Panc1 (cell line): ENCODE measurements around the gene ATRAID. TPM values are rescaled to one million over a fixed set of nuclear protein-coding genes. Genes with fewer than 3 reads are reported as not detected.

ENCODE experiments used
- ATAC-seq: fragments of 200-7000 bp; cut with Tn5 transposase; 2 replicates; pipeline ENCODE4 v1.9.1; 2020; ENCODE audit warnings: mild to moderate bottlenecking, moderate library complexity
- BruUV-seq: library from RNA; stranded (reverse); fragments of 400-500 nt; replicated peaks from 2 replicates; lab custom pipeline; 2021; lab: Mats Ljungman, UMichigan
- CTCF ChIA-PET: fragments of 300-600 bp; sonication (Branson Sonifier 250); formaldehyde crosslinking; loops from one replicate; lab custom pipeline; 2022; ENCODE audit warnings: antibody characterized with exemption; lab: Charles Lee
- POLR2A ChIA-PET: fragments of 300-600 bp; sonication (Branson Sonifier 250); formaldehyde crosslinking; loops from one replicate; lab custom pipeline; 2022; ENCODE audit warnings: antibody characterized with exemption; lab: Charles Lee
- DNase-seq: peaks from one replicate; pipeline ENCODE4 v3.0.0-alpha.2; 2010; ENCODE audit warnings: low read depth, low spot score
- H3K27ac ChIP-seq: 2 replicates; pipeline ENCODE4 v1.5.1; 2011; ENCODE audit warnings: mild to moderate bottlenecking, low read length, inconsistent platforms
- H3K27me3 ChIP-seq: fragments of 200-500 bp; sonication (Bioruptor generic); 2 replicates; pipeline ENCODE4 v1.6.0; 2014; ENCODE audit warnings: low read length, inconsistent platforms; ENCODE audit not compliant: control insufficient read depth, insufficient read depth
- H3K36me3 ChIP-seq: fragments of 200-500 bp; sonication (Bioruptor generic); 2 replicates; pipeline ENCODE4 v1.5.1; 2014; ENCODE audit warnings: inconsistent platforms, mild to moderate bottlenecking, low read length, moderate library complexity; ENCODE audit not compliant: control insufficient read depth, insufficient read depth
- H3K4me1 ChIP-seq: 2 replicates; pipeline ENCODE4 v1.5.1; 2011; ENCODE audit warnings: inconsistent platforms, mild to moderate bottlenecking, low read length, moderate library complexity; ENCODE audit not compliant: control insufficient read depth, insufficient read depth
- H3K4me3 ChIP-seq, 2 experiments: 2 replicates each; pipeline ENCODE4 v1.5.1; 2011 to 2012; ENCODE audit warnings: low read depth in 2 of 2, low read length in 2 of 2, mild to moderate bottlenecking in 2 of 2, inconsistent platforms in 1 of 2, moderate library complexity in 1 of 2
- H3K9me3 ChIP-seq: fragments of 200-500 bp; sonication (Bioruptor generic); 2 replicates; pipeline ENCODE4 v1.5.1; 2014; ENCODE audit warnings: low read depth, mild to moderate bottlenecking, inconsistent platforms, low read length, moderate library complexity; ENCODE audit not compliant: control insufficient read depth, insufficient read depth
- POLR2AphosphoS5 ChIP-seq: IDR thresholded peaks from 2 replicates; pipeline ENCODE4 v1.6.1; 2012; ENCODE audit warnings: mild to moderate bottlenecking, low read depth, low read length, moderate library complexity
- SIN3A ChIP-seq: IDR thresholded peaks from 2 replicates; pipeline ENCODE4 v1.6.1; 2012; ENCODE audit warnings: low read depth, mild to moderate bottlenecking, low read length, moderate library complexity, borderline replicate concordance; ENCODE audit not compliant: insufficient read depth
- TCF7L2 ChIP-seq: IDR thresholded peaks from 2 replicates; pipeline ENCODE4 v1.6.1; 2011; ENCODE audit warnings: mild to moderate bottlenecking, low read depth, low read length, inconsistent platforms
- in situ Hi-C: cut with HindIII; loops from 2 replicates; pipeline ENCODE4 v1.10.0; 2016; ENCODE audit warnings: low sequenced_read_pairs, low pct_unique_long_range_greater_than_20kb
- intact Hi-C: fragments of 100-400 bp; cut with micrococcal nuclease; formaldehyde crosslinking; loops from one replicate; pipeline ENCODE4 v1.10.0; 2022; ENCODE audit not compliant: unreplicated experiment
- total RNA-seq: library from RNA; stranded (reverse); gene quantifications from one replicate; pipeline ENCODE4 v1.2.1, GENCODE V29; 2021; ENCODE audit not compliant: unreplicated experiment
- TF ChIP-seq, protein P1 (sequence below), 2 experiments: IDR thresholded peaks; 2 replicates each; pipeline ENCODE4 v1.6.1; 2011 to 2012; ENCODE audit warnings: low read depth in 2 of 2, control low read depth in 1 of 2, low read length in 1 of 2, mild to moderate bottlenecking in 1 of 2, moderate library complexity in 1 of 2; ENCODE audit not compliant: insufficient read depth in 1 of 2
- TF ChIP-seq, protein P2 (sequence below): fragments of 450-650 bp; IDR thresholded peaks from 2 replicates; pipeline ENCODE4 v1.5.1; 2017; ENCODE audit warnings: mild to moderate bottlenecking

Gene ATRAID
- total RNA-seq, 1 experiment from 2014 or later: 111 TPM

DNA sequence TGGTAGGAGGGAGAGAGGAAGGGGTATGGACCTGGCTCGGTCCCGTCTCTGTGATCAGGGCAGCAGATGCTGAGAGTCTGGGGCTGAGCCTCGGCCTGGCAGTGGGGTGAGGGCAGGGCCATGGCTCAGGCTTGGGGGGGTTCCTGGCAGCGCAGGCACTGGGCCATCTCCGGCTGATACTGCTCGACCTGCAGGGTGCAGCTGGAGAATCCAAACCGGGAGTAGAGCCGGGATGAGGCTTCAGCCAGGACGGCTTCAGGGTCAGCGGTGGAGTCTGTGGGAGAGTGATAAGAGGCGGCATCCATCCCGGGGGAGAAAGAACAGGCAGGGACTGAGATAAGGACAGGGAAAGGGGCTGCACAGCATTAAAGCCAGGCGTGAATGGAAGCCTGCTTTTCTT is 43.3 kb downstream of the ATRAID start:
- intact Hi-C loops (no loop called here), in situ Hi-C loops (no loop called here)
- Histone ChIP-seq H3K27me3 (peaks cover 2% of the 10 kb centered on the region; the same call in 1 of the 2 replicates), H3K4me3 (no peak overlapping the region), H3K27ac (no peak overlapping the region), H3K36me3 (no peaks in the 10 kb centered on the region), H3K4me1 (no peaks in the 10 kb centered on the region), H3K9me3 (no peaks in the 10 kb centered on the region)
- CTCF ChIA-PET: no interaction called here
- DNase-seq (no peak), ATAC-seq (no peak)
- no TSS peak for BruUV-seq
- POLR2A ChIA-PET: no interaction called here
- TF ChIP-seq TCF7L2: no peak
- TF ChIP-seq, protein P1, sequence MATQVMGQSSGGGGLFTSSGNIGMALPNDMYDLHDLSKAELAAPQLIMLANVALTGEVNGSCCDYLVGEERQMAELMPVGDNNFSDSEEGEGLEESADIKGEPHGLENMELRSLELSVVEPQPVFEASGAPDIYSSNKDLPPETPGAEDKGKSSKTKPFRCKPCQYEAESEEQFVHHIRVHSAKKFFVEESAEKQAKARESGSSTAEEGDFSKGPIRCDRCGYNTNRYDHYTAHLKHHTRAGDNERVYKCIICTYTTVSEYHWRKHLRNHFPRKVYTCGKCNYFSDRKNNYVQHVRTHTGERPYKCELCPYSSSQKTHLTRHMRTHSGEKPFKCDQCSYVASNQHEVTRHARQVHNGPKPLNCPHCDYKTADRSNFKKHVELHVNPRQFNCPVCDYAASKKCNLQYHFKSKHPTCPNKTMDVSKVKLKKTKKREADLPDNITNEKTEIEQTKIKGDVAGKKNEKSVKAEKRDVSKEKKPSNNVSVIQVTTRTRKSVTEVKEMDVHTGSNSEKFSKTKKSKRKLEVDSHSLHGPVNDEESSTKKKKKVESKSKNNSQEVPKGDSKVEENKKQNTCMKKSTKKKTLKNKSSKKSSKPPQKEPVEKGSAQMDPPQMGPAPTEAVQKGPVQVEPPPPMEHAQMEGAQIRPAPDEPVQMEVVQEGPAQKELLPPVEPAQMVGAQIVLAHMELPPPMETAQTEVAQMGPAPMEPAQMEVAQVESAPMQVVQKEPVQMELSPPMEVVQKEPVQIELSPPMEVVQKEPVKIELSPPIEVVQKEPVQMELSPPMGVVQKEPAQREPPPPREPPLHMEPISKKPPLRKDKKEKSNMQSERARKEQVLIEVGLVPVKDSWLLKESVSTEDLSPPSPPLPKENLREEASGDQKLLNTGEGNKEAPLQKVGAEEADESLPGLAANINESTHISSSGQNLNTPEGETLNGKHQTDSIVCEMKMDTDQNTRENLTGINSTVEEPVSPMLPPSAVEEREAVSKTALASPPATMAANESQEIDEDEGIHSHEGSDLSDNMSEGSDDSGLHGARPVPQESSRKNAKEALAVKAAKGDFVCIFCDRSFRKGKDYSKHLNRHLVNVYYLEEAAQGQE (IDR thresholded peaks at IDR 0.05; ENCODE audit: insufficient read depth in 1 of 2, low read depth in 2 of 2, low read length in 1 of 2): no peak
- TF ChIP-seq, protein P2, sequence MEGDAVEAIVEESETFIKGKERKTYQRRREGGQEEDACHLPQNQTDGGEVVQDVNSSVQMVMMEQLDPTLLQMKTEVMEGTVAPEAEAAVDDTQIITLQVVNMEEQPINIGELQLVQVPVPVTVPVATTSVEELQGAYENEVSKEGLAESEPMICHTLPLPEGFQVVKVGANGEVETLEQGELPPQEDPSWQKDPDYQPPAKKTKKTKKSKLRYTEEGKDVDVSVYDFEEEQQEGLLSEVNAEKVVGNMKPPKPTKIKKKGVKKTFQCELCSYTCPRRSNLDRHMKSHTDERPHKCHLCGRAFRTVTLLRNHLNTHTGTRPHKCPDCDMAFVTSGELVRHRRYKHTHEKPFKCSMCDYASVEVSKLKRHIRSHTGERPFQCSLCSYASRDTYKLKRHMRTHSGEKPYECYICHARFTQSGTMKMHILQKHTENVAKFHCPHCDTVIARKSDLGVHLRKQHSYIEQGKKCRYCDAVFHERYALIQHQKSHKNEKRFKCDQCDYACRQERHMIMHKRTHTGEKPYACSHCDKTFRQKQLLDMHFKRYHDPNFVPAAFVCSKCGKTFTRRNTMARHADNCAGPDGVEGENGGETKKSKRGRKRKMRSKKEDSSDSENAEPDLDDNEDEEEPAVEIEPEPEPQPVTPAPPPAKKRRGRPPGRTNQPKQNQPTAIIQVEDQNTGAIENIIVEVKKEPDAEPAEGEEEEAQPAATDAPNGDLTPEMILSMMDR: no peak
- no peak for TF ChIP-seq SIN3A
- TF ChIP-seq POLR2AphosphoS5: no peak

DNA sequence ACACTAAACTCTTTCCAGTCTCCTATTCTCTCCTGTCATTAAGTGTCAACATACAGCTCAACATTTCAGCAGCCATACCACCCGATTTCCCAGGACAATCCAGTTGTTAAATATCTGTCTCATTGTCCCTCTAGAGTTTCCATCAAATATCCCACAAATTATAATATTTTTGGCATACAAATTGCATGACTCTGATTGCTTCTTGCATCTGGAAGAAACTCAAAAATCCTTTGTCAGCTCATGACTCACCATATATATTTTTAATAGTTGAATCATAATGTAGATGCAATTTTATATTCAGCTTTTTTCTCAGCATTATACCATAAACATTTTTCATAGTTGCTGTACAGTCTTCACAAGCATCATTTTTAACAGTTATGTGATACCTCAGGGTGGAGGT is 43.8 kb downstream of the ATRAID start:
- Histone ChIP-seq H3K4me3 (no peak overlapping the region), H3K27ac (no peak overlapping the region), H3K9me3 (no peaks in the 10 kb centered on the region), H3K27me3 (peaks cover 2% of the 10 kb centered on the region; the same call in 1 of the 2 replicates), H3K36me3 (no peaks in the 10 kb centered on the region), H3K4me1 (no peaks in the 10 kb centered on the region)
- no peak for ATAC-seq
- no peak for DNase-seq
- ChIA-PET POLR2A (no interaction called here), CTCF (no interaction called here)
- intact Hi-C loops (no loop called here), in situ Hi-C loops (no loop called here)
- BruUV-seq: no TSS peak
- TF ChIP-seq TCF7L2 (no peak), SIN3A (no peak), POLR2AphosphoS5 (no peak)
- TF ChIP-seq, protein P2: no peak
- TF ChIP-seq, protein P1 (IDR thresholded peaks at IDR 0.05; ENCODE audit: insufficient read depth in 1 of 2, low read depth in 2 of 2, low read length in 1 of 2): no peak
